Measurements from ENCODE around the gene HNRNPH3. TPM values are rescaled to one million over a fixed set of nuclear protein-coding genes. Genes with fewer than 3 reads are reported as not detected.

The HNRNPH3 gene
- total and polyA plus RNA-seq, 7 donors = 73.1 to 180 (median 102) TPM

DNA sequence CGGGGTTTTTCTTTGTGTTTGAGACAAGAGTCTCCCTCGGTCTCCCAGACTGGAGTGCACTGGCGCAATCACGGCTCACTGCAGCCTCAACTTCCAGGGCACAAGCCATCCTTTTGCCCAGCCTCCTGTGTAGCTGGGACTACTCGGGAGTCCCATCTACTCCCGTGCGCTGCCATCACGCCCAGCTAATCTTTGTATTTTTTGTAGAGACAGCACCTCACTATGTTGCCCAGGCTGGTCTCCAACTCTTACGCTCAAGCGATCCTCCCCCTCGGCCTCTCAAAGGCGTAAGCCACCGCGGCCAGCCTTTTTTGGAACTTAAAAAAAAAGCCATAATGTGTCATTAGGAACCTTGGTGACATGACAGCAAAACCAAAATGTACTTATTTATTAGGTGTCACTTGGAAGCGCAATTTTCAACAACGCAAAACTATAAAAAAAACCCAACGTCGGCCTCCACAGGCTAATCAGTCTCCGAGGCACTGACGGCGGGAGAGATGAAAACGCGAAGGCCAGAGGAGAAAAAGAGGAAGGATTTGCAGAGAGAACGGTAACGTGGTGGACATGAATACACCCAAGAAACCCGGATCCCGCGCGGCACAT lies 911 bp upstream of the HNRNPH3 start:
- peaks cover 26% of the 10 kb centered on the region for H3K4me1 ChIP-seq
- no peaks in the 10 kb centered on the region for H3K36me3 ChIP-seq (ENCODE audit: insufficient read depth in 1 of 2, low read depth in 1 of 2)
- no peaks in the 10 kb centered on the region for H3K9me3 ChIP-seq
- peak overlapping the region; percentile 93 for H3K4me3 ChIP-seq
- DNase-seq (peak; percentile 36 to 60), ATAC-seq (peak in 1 of 4 donors; percentile 8)
- peak overlapping the region; percentile 95 for H3K27ac ChIP-seq
- intact Hi-C loops (cut with DNase I) = loop anchor here (10.0 kb wide), 1 partner anchor 256 kb away; the partner anchor contains the start of gene HERC4 (in 2 of the 2)
- WGBS, 3 donors = 20 to 33% (median 27%) methylated on average over 29 of the region's 29 CpGs
- no peaks in the 10 kb centered on the region for H3K27me3 ChIP-seq (ENCODE audit: insufficient read depth in 3 of 3, low read length in 2 of 3)
- TF ChIP-seq, protein P1, sequence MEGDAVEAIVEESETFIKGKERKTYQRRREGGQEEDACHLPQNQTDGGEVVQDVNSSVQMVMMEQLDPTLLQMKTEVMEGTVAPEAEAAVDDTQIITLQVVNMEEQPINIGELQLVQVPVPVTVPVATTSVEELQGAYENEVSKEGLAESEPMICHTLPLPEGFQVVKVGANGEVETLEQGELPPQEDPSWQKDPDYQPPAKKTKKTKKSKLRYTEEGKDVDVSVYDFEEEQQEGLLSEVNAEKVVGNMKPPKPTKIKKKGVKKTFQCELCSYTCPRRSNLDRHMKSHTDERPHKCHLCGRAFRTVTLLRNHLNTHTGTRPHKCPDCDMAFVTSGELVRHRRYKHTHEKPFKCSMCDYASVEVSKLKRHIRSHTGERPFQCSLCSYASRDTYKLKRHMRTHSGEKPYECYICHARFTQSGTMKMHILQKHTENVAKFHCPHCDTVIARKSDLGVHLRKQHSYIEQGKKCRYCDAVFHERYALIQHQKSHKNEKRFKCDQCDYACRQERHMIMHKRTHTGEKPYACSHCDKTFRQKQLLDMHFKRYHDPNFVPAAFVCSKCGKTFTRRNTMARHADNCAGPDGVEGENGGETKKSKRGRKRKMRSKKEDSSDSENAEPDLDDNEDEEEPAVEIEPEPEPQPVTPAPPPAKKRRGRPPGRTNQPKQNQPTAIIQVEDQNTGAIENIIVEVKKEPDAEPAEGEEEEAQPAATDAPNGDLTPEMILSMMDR (IDR thresholded peaks at IDR 0.05) = no peak

DNA sequence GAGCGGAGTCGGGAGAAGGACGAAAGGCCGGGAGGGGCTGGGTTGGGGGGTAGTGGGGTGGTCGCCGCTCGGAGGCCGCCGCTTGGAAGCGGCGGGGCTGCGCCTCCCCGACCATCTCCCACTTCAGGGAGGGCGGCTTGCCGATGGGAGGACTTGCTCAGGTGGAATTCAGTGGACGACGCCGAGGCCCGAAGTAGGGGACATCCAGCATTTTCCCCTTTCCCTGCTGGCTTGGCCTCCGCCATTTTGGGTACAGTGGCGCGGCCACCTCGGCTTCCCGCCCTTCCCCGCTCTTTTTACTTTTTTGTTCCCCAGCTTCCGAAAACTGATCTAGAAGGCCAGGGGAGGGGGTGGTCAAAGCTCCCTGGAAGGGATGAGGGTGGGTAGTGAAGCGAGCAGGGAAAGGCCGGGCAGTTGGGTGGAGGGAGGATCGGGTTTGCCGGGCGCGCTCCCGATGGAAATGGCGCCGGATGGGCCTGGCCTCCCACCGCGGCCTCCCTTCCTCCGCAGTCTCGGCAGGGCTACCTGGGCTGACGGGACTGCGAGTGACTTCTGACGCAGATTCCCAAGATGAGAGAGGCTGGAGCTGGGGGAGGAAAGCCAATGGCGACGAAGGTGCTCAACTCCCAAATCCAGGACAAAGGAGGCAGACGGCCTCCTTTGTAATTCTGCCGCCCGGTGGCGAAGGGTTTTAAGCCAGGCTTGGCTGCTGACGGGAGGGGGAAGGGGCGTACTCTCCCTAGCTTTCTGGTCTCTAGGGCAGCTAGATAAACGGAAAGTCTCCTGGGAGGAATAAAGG lies 594 bp downstream of the HNRNPH3 start, which contains the start of gene PBLD:
PBLD (minus strand) TSS at position 670 of the 799 bp plus-strand sequence. CDS start 26,084 bp downstream, outside the sequence.
- WGBS, 3 donors = 0% methylated on average over 44 to 51 of the region's 51 CpGs
- H3K36me3 ChIP-seq (ENCODE audit: insufficient read depth in 1 of 2, low read depth in 1 of 2) = no peaks in the 10 kb centered on the region

DNA sequence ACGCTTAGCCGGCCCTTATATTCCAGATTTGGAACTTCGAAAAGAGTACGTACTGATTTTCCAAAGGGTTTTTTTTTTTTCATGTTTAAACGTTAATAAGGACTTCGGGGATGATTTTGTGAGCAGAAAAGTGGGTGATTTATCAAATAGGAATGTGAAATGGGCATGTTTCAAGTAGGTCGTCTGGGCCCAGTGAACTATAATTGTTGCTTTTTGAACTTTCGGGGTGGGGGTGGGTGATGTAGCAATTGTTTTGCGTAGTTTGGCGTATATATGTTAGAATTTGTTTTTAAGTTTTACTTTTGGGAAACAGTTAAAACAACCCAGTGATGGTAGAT lies 1.2 kb downstream of the HNRNPH3 start:
- no peaks in the 10 kb centered on the region for H3K9me3 ChIP-seq
- WGBS, 3 donors = 0 to 2% (median 1%) methylated on average over 10 of the region's 10 CpGs
- intact Hi-C loops (cut with DNase I) = loop anchor here (10.0 kb wide), 1 partner anchor 258 kb away; the partner anchor contains the start of gene HERC4 (in 2 of the 2)
- peak overlapping the region; percentile 95 for H3K27ac ChIP-seq
- peaks cover 41% of the 10 kb centered on the region for H3K4me1 ChIP-seq
- ATAC-seq (no peak), DNase-seq (no peak)
- H3K4me3 ChIP-seq = peak overlapping the region; percentile 93
- TF ChIP-seq, protein P1 (IDR thresholded peaks at IDR 0.05) = no peak
- H3K27me3 ChIP-seq (ENCODE audit: insufficient read depth in 3 of 3, low read length in 2 of 3) = no peaks in the 10 kb centered on the region
- H3K36me3 ChIP-seq (ENCODE audit: insufficient read depth in 1 of 2, low read depth in 1 of 2) = peaks cover 0 to under 1% of the 10 kb centered on the region in 2 donors

More for the DNA sequence above, 594 bp downstream of the HNRNPH3 start, which contains the start of gene PBLD:
- TF ChIP-seq, protein P1 (IDR thresholded peaks at IDR 0.05) = peak; percentile 47
- peak; percentile 64 to 85 for DNase-seq
- peak within 1 kb of the TSS; percentile 95 for H3K27ac ChIP-seq
- intact Hi-C loops (cut with DNase I) = loop anchor here (10.0 kb wide), 1 partner anchor 258 kb away; the partner anchor contains the start of gene HERC4 (in 2 of the 2)
- peak; percentile 40 to 59 (median 43) for ATAC-seq
- H3K4me1 ChIP-seq = peaks cover 41% of the 10 kb centered on the region
- no peaks in the 10 kb centered on the region for H3K27me3 ChIP-seq (ENCODE audit: insufficient read depth in 3 of 3, low read length in 2 of 3)
- no peaks in the 10 kb centered on the region for H3K9me3 ChIP-seq
- peak within 1 kb of the TSS; percentile 93 for H3K4me3 ChIP-seq

DNA sequence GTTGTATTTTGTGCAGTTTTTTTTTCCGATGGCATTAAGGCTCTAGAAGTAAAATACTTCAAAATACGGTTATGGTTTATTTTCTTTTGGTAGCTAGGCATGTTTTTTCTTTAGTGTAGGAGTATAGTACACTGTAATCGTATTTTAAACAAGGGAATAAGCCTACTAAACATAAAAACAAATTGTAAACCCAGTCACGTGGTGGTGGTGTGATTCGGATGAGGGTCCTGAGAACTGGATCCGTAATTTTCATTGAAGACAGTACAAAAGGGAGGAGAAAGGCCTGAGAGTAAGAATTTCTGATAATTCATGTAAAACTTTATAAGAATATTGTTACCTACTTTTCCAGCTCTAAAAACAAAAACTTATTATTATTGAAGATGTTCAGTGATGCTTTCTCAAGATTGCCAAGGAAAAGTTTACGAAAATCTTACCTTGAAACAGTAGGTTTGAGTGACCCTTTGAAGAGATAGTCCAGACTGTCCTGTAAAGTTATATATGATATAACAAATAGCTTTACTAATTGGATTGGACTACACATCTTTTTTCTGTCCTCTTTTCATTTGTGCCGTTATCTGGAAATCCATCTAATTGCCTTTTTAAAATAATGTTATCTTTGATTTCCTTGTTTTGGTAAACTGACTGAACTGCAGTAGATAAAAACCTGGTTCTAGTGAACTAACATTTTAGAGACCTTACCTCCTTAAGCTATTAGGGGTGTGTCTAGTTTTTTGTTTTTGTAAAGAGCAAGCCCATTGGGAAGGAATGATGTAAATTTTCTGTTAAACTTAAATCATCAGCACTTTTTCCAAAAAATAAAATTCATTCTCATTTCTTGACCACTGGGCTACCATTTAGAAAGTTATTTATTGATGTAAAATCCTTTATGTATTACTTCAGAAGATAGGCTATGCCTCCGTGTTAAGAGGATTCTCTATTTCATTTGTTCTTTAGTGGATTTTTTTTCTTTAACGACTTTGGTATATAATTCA lies 1.9 kb downstream of the HNRNPH3 start:
- WGBS, 3 donors = 3 to 5% (median 3%) methylated on average over 10 of the region's 10 CpGs
- intact Hi-C loops (cut with DNase I) = loop anchor here (10.0 kb wide), 1 partner anchor 259 kb away; the partner anchor contains the start of gene HERC4 (in 2 of the 2)
- DNase-seq = no peak
- peaks cover 0 to 8% of the 10 kb centered on the region in 2 donors for H3K36me3 ChIP-seq (ENCODE audit: insufficient read depth in 1 of 2, low read depth in 1 of 2)
- H3K9me3 ChIP-seq = no peaks in the 10 kb centered on the region
- ATAC-seq = no peak
- H3K27me3 ChIP-seq (ENCODE audit: insufficient read depth in 3 of 3, low read length in 2 of 3) = no peaks in the 10 kb centered on the region
- H3K4me1 ChIP-seq = peaks cover 45% of the 10 kb centered on the region
- peak overlapping the region; percentile 93 for H3K4me3 ChIP-seq
- peak overlapping the region; percentile 95 for H3K27ac ChIP-seq
- TF ChIP-seq, protein P1 (IDR thresholded peaks at IDR 0.05) = no peak

All from psoas muscle (tissue), 8 donors.